BLaER1 treated with 17β-estradiol and CSF1 and Interleukin-3, amounts not matched to agents 10 nM and 100 nM (cell line): ENCODE data around the gene ADCYAP1R1.

Experiments
- H3K27ac ChIP-seq, 11 experiments: shearing (Covaris generic); formaldehyde crosslinking; 2 replicates each; pipeline ENCODE4 v1.8.1; 2022
- H3K27me3 ChIP-seq, 11 experiments: shearing (Covaris generic); formaldehyde crosslinking; 2 replicates each; pipeline ENCODE4 v1.8.1; 2022
- H3K36me3 ChIP-seq, 11 experiments: shearing (Covaris generic); formaldehyde crosslinking; 2 replicates each; pipeline ENCODE4 v1.8.1; 2022
- H3K4me1 ChIP-seq, 10 experiments: shearing (Covaris generic); formaldehyde crosslinking; 2 replicates each; pipeline ENCODE4 v1.8.1; 2022
- H3K4me2 ChIP-seq, 11 experiments: shearing (Covaris generic); formaldehyde crosslinking; 2 replicates each; pipeline ENCODE4 v1.8.1; 2022
- H3K4me3 ChIP-seq, 10 experiments: shearing (Covaris generic); formaldehyde crosslinking; 2 replicates each; pipeline ENCODE4 v1.8.1; 2022
- H3K9ac ChIP-seq, 11 experiments: shearing (Covaris generic); formaldehyde crosslinking; 2 replicates each; pipeline ENCODE4 v1.8.1; 2022
- H3K9me3 ChIP-seq, 11 experiments: shearing (Covaris generic); formaldehyde crosslinking; replicated peaks in 1 of 11; 2 replicates each; pipeline ENCODE4 v1.8.1; 2022
- H4K20me1 ChIP-seq, 11 experiments: shearing (Covaris generic); formaldehyde crosslinking; 2 replicates each; pipeline ENCODE4 v1.8.1; 2022
- Cebpa-rat ChIP-seq, 11 experiments: shearing (Covaris generic); IDR thresholded peaks; 2 replicates each; pipeline ENCODE4 v1.8.1; 2022

The ADCYAP1R1 gene

GRCh38 chr7:31058688-31059087 is 6.6 kb downstream of the ADCYAP1R1 start:
- H3K27ac ChIP-seq: no peak overlapping the region
- peaks cover 12 to 27% (median 16%) of the 10 kb centered on the region in 11 experiments for H3K27me3 ChIP-seq
- no peaks in the 10 kb centered on the region for H3K9me3 ChIP-seq
- peaks cover 0 to 15% (median 0%) of the 10 kb centered on the region in 11 experiments; a peak in 4 of 22 replicates for H4K20me1 ChIP-seq
- H3K36me3 ChIP-seq: no peaks in the 10 kb centered on the region
- H3K4me3 ChIP-seq: no peak overlapping the region
- no peak for TF ChIP-seq Cebpa-rat (IDR thresholded peaks at IDR 0.05)
- peaks cover 0 to 9% (median 0%) of the 10 kb centered on the region in 10 experiments; a peak in 2 of 20 replicates for H3K4me1 ChIP-seq
- H3K4me2 ChIP-seq: no peak overlapping the region
- H3K9ac ChIP-seq: no peak overlapping the region

GRCh38 chr7:31059551-31059950 is 7.4 kb downstream of the ADCYAP1R1 start:
- Histone ChIP-seq H3K4me2 (no peak overlapping the region), H4K20me1 (peaks cover 0 to 9% (median 0%) of the 10 kb centered on the region in 11 experiments; a peak in 3 of 22 replicates), H3K27me3 (peaks cover 4 to 19% (median 7%) of the 10 kb centered on the region in 11 experiments; a peak in 21 of 22 replicates), H3K27ac (no peak overlapping the region), H3K9me3 (no peaks in the 10 kb centered on the region), H3K36me3 (no peaks in the 10 kb centered on the region), H3K4me3 (no peak overlapping the region), H3K4me1 (peaks cover 0 to 9% (median 0%) of the 10 kb centered on the region in 10 experiments; a peak in 2 of 20 replicates), H3K9ac (no peak overlapping the region)
- no peak for TF ChIP-seq Cebpa-rat (IDR thresholded peaks at IDR 0.05)

- TF ChIP-seq Cebpa-rat (IDR thresholded peaks at IDR 0.05): no peak
- 0 out of 22 replicates have a peak, but pooled peaks cover 0 to 2% (median 0%) of the 10 kb centered on the region in 11 experiments for H3K27me3 ChIP-seq
- no peak overlapping the region for H3K9ac ChIP-seq
- H3K4me1 ChIP-seq: peaks cover 0 to 9% (median 0%) of the 10 kb centered on the region in 10 experiments; a peak in 2 of 20 replicates
- no peaks in the 10 kb centered on the region for H3K36me3 ChIP-seq
- no peak overlapping the region for H3K27ac ChIP-seq
- H3K9me3 ChIP-seq: no peaks in the 10 kb centered on the region
- H3K4me2 ChIP-seq: no peak overlapping the region
- no peak overlapping the region for H3K4me3 ChIP-seq
- peaks cover 0 to 6% (median 0%) of the 10 kb centered on the region in 11 experiments; a peak in 2 of 22 replicates for H4K20me1 ChIP-seq
These were observed 9.1 kb downstream of the ADCYAP1R1 start for GRCh38 chr7:31061185-31061584.

- no peaks in the 10 kb centered on the region for H3K36me3 ChIP-seq
- no peak overlapping the region for H3K27ac ChIP-seq
- no peaks in the 10 kb centered on the region for H3K9me3 ChIP-seq
- H3K4me3 ChIP-seq: no peak overlapping the region
- no peak overlapping the region for H3K4me2 ChIP-seq
- peaks cover 0 to 6% (median 0%) of the 10 kb centered on the region in 11 experiments; a peak in 2 of 22 replicates for H4K20me1 ChIP-seq
- H3K9ac ChIP-seq: no peak overlapping the region
- no peak for TF ChIP-seq Cebpa-rat (IDR thresholded peaks at IDR 0.05)
- H3K4me1 ChIP-seq: peaks cover 0 to 6% (median 0%) of the 10 kb centered on the region in 10 experiments; a peak in 2 of 20 replicates
- H3K27me3 ChIP-seq: no peaks in the 10 kb centered on the region
These were observed 10.8 kb downstream of the ADCYAP1R1 start for GRCh38 chr7:31062746-31063435.

- Histone ChIP-seq H4K20me1 (peaks cover 0 to 6% (median 0%) of the 10 kb centered on the region in 11 experiments; a peak in 2 of 22 replicates), H3K27me3 (no peaks in the 10 kb centered on the region), H3K36me3 (no peaks in the 10 kb centered on the region), H3K4me2 (no peak overlapping the region), H3K9me3 (no peaks in the 10 kb centered on the region), H3K4me1 (no peaks in the 10 kb centered on the region), H3K4me3 (no peak overlapping the region), H3K27ac (no peak overlapping the region), H3K9ac (no peak overlapping the region)
- no peak for TF ChIP-seq Cebpa-rat (IDR thresholded peaks at IDR 0.05)
These were observed 13.0 kb downstream of the ADCYAP1R1 start for GRCh38 chr7:31065021-31065593.

GRCh38 chr7:31065840-31066239 is 13.7 kb downstream of the ADCYAP1R1 start:
- H3K9me3 ChIP-seq: no peaks in the 10 kb centered on the region
- H4K20me1 ChIP-seq: peaks cover 0 to 6% (median 0%) of the 10 kb centered on the region in 11 experiments; a peak in 2 of 22 replicates
- H3K4me2 ChIP-seq: no peak overlapping the region
- TF ChIP-seq Cebpa-rat (IDR thresholded peaks at IDR 0.05): no peak
- no peaks in the 10 kb centered on the region for H3K27me3 ChIP-seq
- H3K4me3 ChIP-seq: no peak overlapping the region
- H3K27ac ChIP-seq: no peak overlapping the region
- H3K9ac ChIP-seq: no peak overlapping the region
- no peaks in the 10 kb centered on the region for H3K4me1 ChIP-seq
- H3K36me3 ChIP-seq: no peaks in the 10 kb centered on the region

GRCh38 chr7:31066516-31067130 is 14.5 kb downstream of the ADCYAP1R1 start:
- peaks cover 0 to under 1% (median 0%) of the 10 kb centered on the region in 11 experiments; a peak in 1 of 22 replicates for H4K20me1 ChIP-seq
- no peaks in the 10 kb centered on the region for H3K9me3 ChIP-seq
- H3K4me3 ChIP-seq: no peak overlapping the region
- H3K4me1 ChIP-seq: no peaks in the 10 kb centered on the region
- no peaks in the 10 kb centered on the region for H3K36me3 ChIP-seq
- no peak overlapping the region for H3K4me2 ChIP-seq
- H3K27ac ChIP-seq: no peak overlapping the region
- TF ChIP-seq Cebpa-rat (IDR thresholded peaks at IDR 0.05): no peak
- H3K9ac ChIP-seq: no peak overlapping the region
- no peaks in the 10 kb centered on the region for H3K27me3 ChIP-seq

- Histone ChIP-seq H4K20me1 (no peaks in the 10 kb centered on the region), H3K4me2 (no peak overlapping the region), H3K9me3 (no peaks in the 10 kb centered on the region), H3K36me3 (no peaks in the 10 kb centered on the region), H3K4me3 (no peak overlapping the region), H3K27ac (no peak overlapping the region), H3K27me3 (no peaks in the 10 kb centered on the region), H3K9ac (no peak overlapping the region), H3K4me1 (no peaks in the 10 kb centered on the region)
- no peak for TF ChIP-seq Cebpa-rat (IDR thresholded peaks at IDR 0.05)
These were observed 15.4 kb downstream of the ADCYAP1R1 start for GRCh38 chr7:31067491-31067890.

- Histone ChIP-seq H3K36me3 (no peaks in the 10 kb centered on the region), H4K20me1 (no peaks in the 10 kb centered on the region), H3K4me1 (no peaks in the 10 kb centered on the region), H3K4me2 (no peak overlapping the region), H3K9me3 (no peaks in the 10 kb centered on the region), H3K9ac (no peak overlapping the region), H3K27ac (no peak overlapping the region), H3K27me3 (no peaks in the 10 kb centered on the region), H3K4me3 (no peak overlapping the region)
- TF ChIP-seq Cebpa-rat (IDR thresholded peaks at IDR 0.05): no peak
These were observed 16.0 kb downstream of the ADCYAP1R1 start for GRCh38 chr7:31068006-31068675.
